HepG2 (cell line): ENCODE measurements around the gene DTD2. TPM values are rescaled to one million over a fixed set of nuclear protein-coding genes. Genes with fewer than 3 reads are reported as not detected.

Experiments used
- CENPX ChIP-seq: sonication (generic); formaldehyde crosslinking; IDR thresholded peaks from 2 replicates; pipeline ENCODE4 v1.9.0; 2021; ENCODE audit warnings: mild to moderate bottlenecking, missing genetic modification reagents, moderate library complexity
- CERS6 ChIP-seq: sonication (generic); formaldehyde crosslinking; IDR thresholded peaks from 2 replicates; pipeline ENCODE4 v1.5.0; 2020; ENCODE audit warnings: missing genetic modification reagents
- FOXK2 ChIP-seq: fragments of 450-650 bp; IDR thresholded peaks from 2 replicates; pipeline ENCODE4 v1.6.1; 2016
- NR2F1 ChIP-seq, 2 experiments: fragments of 450-650 bp in 1 of 2; formaldehyde crosslinking in 1 of 2; IDR thresholded peaks; 2 replicates each; pipeline versions ENCODE4 v1.5.0 to v1.6.1; 2016 to 2020; ENCODE audit warnings: mild to moderate bottlenecking in 1 of 2, missing compliant biosample characterization in 1 of 2, missing genetic modification reagents in 1 of 2, moderate library complexity in 1 of 2
- NR3C1 ChIP-seq: sonication (generic); formaldehyde crosslinking; IDR thresholded peaks from 2 replicates; pipeline ENCODE4 v1.4.0; 2020; ENCODE audit warnings: missing genetic modification reagents
- RNF2 ChIP-seq: fragments of 450-650 bp; conservative IDR thresholded peaks from 2 replicates; pipeline ENCODE4 v1.6.1; 2016; ENCODE audit warnings: low read depth
- SALL1 ChIP-seq: sonication (generic); formaldehyde crosslinking; IDR thresholded peaks from 2 replicates; pipeline ENCODE4 v1.8.0; 2022; ENCODE audit warnings: mild to moderate bottlenecking, missing genetic modification reagents
- SMAD3 ChIP-seq: sonication (generic); formaldehyde crosslinking; IDR thresholded peaks from 2 replicates; pipeline ENCODE4 v1.4.0; 2020; ENCODE audit warnings: missing genetic modification reagents
- SMYD3 ChIP-seq: sonication (generic); formaldehyde crosslinking; IDR thresholded peaks from 2 replicates; pipeline ENCODE4 v1.8.1; 2023; ENCODE audit warnings: mild to moderate bottlenecking, missing genetic modification reagents
- TGIF2 ChIP-seq: IDR thresholded peaks from 2 replicates; pipeline ENCODE4 v1.6.1; 2016; ENCODE audit warnings: control low read depth, missing compliant biosample characterization
- THRA ChIP-seq: sonication (generic); formaldehyde crosslinking; IDR thresholded peaks from 2 replicates; pipeline ENCODE4 v1.4.0; 2020; ENCODE audit warnings: missing genetic modification reagents, borderline replicate concordance
- ZMAT5 ChIP-seq: sonication (generic); formaldehyde crosslinking; IDR thresholded peaks from 2 replicates; pipeline ENCODE4 v1.5.0; 2020; ENCODE audit warnings: mild to moderate bottlenecking, low read depth, missing genetic modification reagents, borderline replicate concordance
- ZNF121 ChIP-seq: sonication (generic); formaldehyde crosslinking; IDR thresholded peaks from 2 replicates; pipeline ENCODE4 v1.5.0; 2020; ENCODE audit warnings: mild to moderate bottlenecking, missing genetic modification reagents
- ZNF274 ChIP-seq: sonication (generic); formaldehyde crosslinking; IDR thresholded peaks from 2 replicates; pipeline ENCODE4 v1.5.1; 2020; ENCODE audit warnings: mild to moderate bottlenecking, missing genetic modification reagents
- ZNF337 ChIP-seq: sonication (generic); formaldehyde crosslinking; IDR thresholded peaks from 2 replicates; pipeline ENCODE4 v1.5.1; 2020; ENCODE audit warnings: missing genetic modification reagents, low read depth, mild to moderate bottlenecking, borderline replicate concordance
- ZNF609 ChIP-seq: sonication (generic); formaldehyde crosslinking; IDR thresholded peaks from 2 replicates; pipeline ENCODE4 v1.4.0; 2020; ENCODE audit warnings: mild to moderate bottlenecking, missing genetic modification reagents, borderline replicate concordance
- ZNF639 ChIP-seq: conservative IDR thresholded peaks from 2 replicates; pipeline ENCODE4 v1.6.1; 2018; ENCODE audit warnings: missing genetic modification reagents
- ZZZ3 ChIP-seq: sonication (generic); formaldehyde crosslinking; IDR thresholded peaks from 2 replicates; pipeline ENCODE4 v1.4.0; 2020; ENCODE audit warnings: missing genetic modification reagents, mild to moderate bottlenecking, borderline replicate concordance
- polyA plus RNA-seq, 8 experiments: library from polyadenylated mRNA; depleted of rRNA in 3 of 8; stranded (reverse) in 7 of 8; unstranded in 1 of 8; fragments of >200 nt; fragmentation: Illumina TruSeq in 4 of 8; extraction: Trizol in 4 of 8; gene quantifications; 2 replicates each; pipeline versions ENCODE4 v1.2.1 to v1.2.3, GENCODE V29; 2011 to 2016; ENCODE audit warnings: low read depth in 4 of 8, missing spikeins in 1 of 8, mixed read lengths in 1 of 8; ENCODE audit not compliant: insufficient read depth in 1 of 8
- total RNA-seq, 5 experiments: library from RNA; depleted of rRNA; stranded (reverse); fragments of >200 nt; fragmentation: Illumina TruSeq; extraction: Trizol; gene quantifications; 2 replicates each; pipeline ENCODE4 v1.2.3, GENCODE V29; 2016; ENCODE audit warnings: low read depth in 1 of 5

The DTD2 gene
- total and polyA plus RNA-seq, 2 of the 13 experiments (the other 11 are each of a cell fraction or from before 2014, with no cell fraction given), result 22.3 to 49.8 TPM

- TF ChIP-seq RNF2 (peak; percentile 92), ZNF609 (peak; percentile 93), FOXK2 (0 out of 2 replicates have a peak, but pooled peaks have one; percentile 9), NR2F1 (CRISPR knock-in tag; IDR thresholded peaks at IDR 0.05) (peak in 1 of 2 experiments; percentile 79; a peak in 2 of 4 replicates), SMYD3 (peak; percentile 100), ZNF274 (CRISPR knock-in tag) (peak; percentile 99), SMAD3 (CRISPR knock-in tag) (peak; percentile 99), CERS6 (CRISPR knock-in tag) (peak; percentile 71), ZZZ3 (CRISPR knock-in tag) (no peak), CENPX (CRISPR knock-in tag) (no peak), TGIF2 (CRISPR knock-in tag) (peak; percentile 96), ZMAT5 (CRISPR knock-in tag) (no peak), ZNF337 (peak; percentile 97; the same call in 1 of the 2 replicates), ZNF121 (CRISPR knock-in tag) (peak; percentile 97), ZNF639 (peak; percentile 97), SALL1 (CRISPR knock-in tag) (peak; percentile 99), THRA (CRISPR knock-in tag) (peak; percentile 85), NR3C1 (CRISPR knock-in tag) (0 out of 2 replicates have a peak, but pooled peaks have one; percentile 81)
Observed at GRCh38 chr14:31420319-31421111, 36.8 kb downstream of the DTD2 start, which contains the start of gene HEATR5A (continued).
